Endothelial cell of umbilical vein (primary cell): Measurements from ENCODE around the gene NEK3. TPM values are rescaled to one million over a fixed set of nuclear protein-coding genes. Genes with fewer than 3 reads are reported as not detected.
"Not testable (repeated sequence)": the region's sequence is repeated elsewhere in the genome, so short reads cannot be mapped to it uniquely, and the experiment has no call there.

ENCODE experiments used
- BruUV-seq: library from RNA; stranded (reverse); fragments of 400-500 nt; replicated peaks from 2 replicates; lab custom pipeline; 2021; lab: Mats Ljungman, UMichigan
- CTCF ChIA-PET: fragments of 300-600, 350-600 bp; sonication (Branson Sonifier 250); formaldehyde crosslinking; loops from one replicate; lab custom pipeline; 2021; ENCODE audit warnings: antibody characterized with exemption, inconsistent platforms; lab: Charles Lee
- POLR2A ChIA-PET: fragments of 300-600, 350-600 bp; sonication (Branson Sonifier 250); formaldehyde crosslinking; loops from one replicate; lab custom pipeline; 2021; ENCODE audit warnings: antibody characterized with exemption, inconsistent platforms; lab: Charles Lee
- DNase-seq: peaks from one replicate; pipeline ENCODE4 v3.0.0-alpha.2; 2011; ENCODE audit warnings: low read depth, low spot score
- FAIRE-seq: peaks from 2 replicates; lab custom pipeline; 2011; peaks lifted over from hg19 to GRCh38; lab: Jason Lieb, UNC
- H2AFZ ChIP-seq: 2 replicates; pipeline ENCODE4 v1.6.0; 2012; ENCODE audit warnings: low read depth, low read length, control low read depth, inconsistent platforms
- H3K27ac ChIP-seq: 2 replicates; pipeline ENCODE4 v1.5.1; 2011; ENCODE audit warnings: low read depth, mild to moderate bottlenecking, control low read depth, low read length, moderate library complexity; ENCODE audit not compliant: insufficient read depth
- H3K27me3 ChIP-seq, 2 experiments: 2 replicates each; pipeline versions ENCODE4 v1.6.0 to v1.6.1; 2011; ENCODE audit warnings: low read length in 2 of 2, mixed read lengths in 1 of 2; ENCODE audit not compliant: control insufficient read depth in 2 of 2, insufficient read depth in 2 of 2
- H3K36me3 ChIP-seq, 2 experiments: 2 replicates in 1 of 2; 3 replicates in 1 of 2; pipeline ENCODE4 v1.5.1; 2011; ENCODE audit warnings: low read length in 2 of 2, mild to moderate bottlenecking in 1 of 2, moderate library complexity in 1 of 2; ENCODE audit not compliant: control insufficient read depth in 2 of 2, insufficient read depth in 2 of 2; ENCODE audit errors: extremely low read depth in 1 of 2
- H3K4me1 ChIP-seq: 3 replicates; pipeline ENCODE4 v1.5.1; 2011; ENCODE audit warnings: mild to moderate bottlenecking, low read length; ENCODE audit not compliant: control insufficient read depth, insufficient read depth; ENCODE audit errors: extremely low read depth
- H3K4me2 ChIP-seq: 2 replicates; pipeline ENCODE4 v1.6.1; 2011; ENCODE audit warnings: low read length, control low read depth, mixed read lengths; ENCODE audit not compliant: insufficient read depth
- H3K4me3 ChIP-seq, 3 experiments: fragments of 200-600 bp in 1 of 3; sonication (generic), shearing (Covaris generic) in 1 of 3; replicated peaks in 1 of 3; 2 replicates each; pipeline ENCODE4 v1.5.1; 2011 to 2016; ENCODE audit warnings: control low read depth in 3 of 3, low read length in 3 of 3, mild to moderate bottlenecking in 2 of 3, inconsistent platforms in 1 of 3, low read depth in 1 of 3, moderate library complexity in 1 of 3; ENCODE audit not compliant: insufficient read depth in 1 of 3
- H3K79me2 ChIP-seq: 2 replicates; pipeline ENCODE4 v1.6.0; 2012; ENCODE audit warnings: low read length, inconsistent platforms; ENCODE audit not compliant: control insufficient read depth, insufficient read depth
- H3K9ac ChIP-seq: replicated peaks from 2 replicates; pipeline ENCODE3; 2011; ENCODE audit warnings: low read length, control low read depth; ENCODE audit not compliant: insufficient read depth; ENCODE audit errors: extremely low read depth
- H3K9me1 ChIP-seq: replicated peaks from 3 replicates; pipeline ENCODE4 v1.6.0; 2011; ENCODE audit warnings: mild to moderate bottlenecking, low read length; ENCODE audit not compliant: control insufficient read depth, insufficient read depth; ENCODE audit errors: extremely low read depth
- H3K9me3 ChIP-seq: replicated peaks from 2 replicates; pipeline ENCODE4 v1.5.1; 2012; ENCODE audit warnings: low read length, inconsistent platforms; ENCODE audit not compliant: control insufficient read depth, insufficient read depth
- H4K20me1 ChIP-seq: replicated peaks from 2 replicates; pipeline ENCODE3; 2011; ENCODE audit warnings: mild to moderate bottlenecking, low read length; ENCODE audit not compliant: control insufficient read depth, insufficient read depth; ENCODE audit errors: extremely low read depth
- dilution Hi-C: fragments of 300-500 bp; cut with MboI; formaldehyde crosslinking; loops from one replicate; pipeline ENCODE4 v1.15.0; 2019; ENCODE audit warnings: low sequenced_read_pairs; ENCODE audit not compliant: extremely low pct_ligation_motif_present
- intact Hi-C: fragments of 100-400 bp; cut with micrococcal nuclease; formaldehyde crosslinking; loops from one replicate; pipeline ENCODE4 v1.10.0; 2022
- polyA plus RNA-seq, 4 experiments: library from polyadenylated mRNA; depleted of rRNA in 3 of 4; stranded (reverse) in 3 of 4; unstranded in 1 of 4; fragments of >200 nt; gene quantifications; 2 replicates each; pipeline versions ENCODE4 v1.2.1 to v1.2.3, GENCODE V29; 2011 to 2012; ENCODE audit warnings: missing spikeins in 1 of 4
- total RNA-seq: library from RNA; stranded (reverse); gene quantifications from 2 replicates; pipeline ENCODE4 v1.2.3, GENCODE V29; 2021

NEK3 gene
- total and polyA plus RNA-seq, 2 donors (not counting 3 experiments of a cell fraction or from before 2014, with no cell fraction given): 10.3 to 13.8 TPM

DNA sequence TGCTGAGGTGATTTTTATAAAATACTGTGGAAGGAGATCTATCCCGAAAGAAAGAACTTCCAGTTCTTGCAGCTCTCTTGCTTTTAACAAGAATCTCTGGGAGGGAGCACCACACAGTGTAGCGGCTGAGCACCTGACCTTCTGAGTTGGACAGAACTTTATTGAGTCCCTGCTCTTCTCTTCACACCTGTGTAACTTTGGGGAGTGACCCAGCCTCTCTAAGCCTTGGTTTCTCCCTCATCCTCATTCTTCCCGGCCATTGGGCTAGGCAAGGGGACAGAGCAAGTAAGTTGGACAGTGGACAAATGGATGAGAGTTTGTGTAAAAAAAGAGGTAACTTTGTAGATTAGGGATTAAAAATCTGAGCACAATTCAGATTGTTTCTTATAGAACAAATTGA, 48.5 kb upstream of the NEK3 start:
- H3K4me3 ChIP-seq, H3K9ac ChIP-seq, BruUV-seq, H3K27me3 ChIP-seq, H3K27ac ChIP-seq, FAIRE-seq, H3K4me2 ChIP-seq, H3K9me3 ChIP-seq, H3K4me1 ChIP-seq, DNase-seq, H3K9me1 ChIP-seq, POLR2A ChIA-PET, CTCF ChIA-PET, H4K20me1 ChIP-seq, H2AFZ ChIP-seq, dilution Hi-C loops, H3K36me3 ChIP-seq, H3K79me2 ChIP-seq: not testable (repeated sequence)
- intact Hi-C loops: loop anchor here (10.0 kb wide), 1 partner anchor 753 kb away; the partner anchor contains the start of gene INTS6

- POLR2A ChIA-PET, H3K4me1 ChIP-seq, DNase-seq, dilution Hi-C loops, H4K20me1 ChIP-seq, CTCF ChIA-PET, H3K27me3 ChIP-seq, H3K36me3 ChIP-seq, H3K4me2 ChIP-seq, H3K27ac ChIP-seq, H3K9me1 ChIP-seq, H3K9ac ChIP-seq, H3K9me3 ChIP-seq, BruUV-seq, H2AFZ ChIP-seq, H3K79me2 ChIP-seq, H3K4me3 ChIP-seq, FAIRE-seq: not testable (repeated sequence)
- intact Hi-C loops: loop anchor here (10.0 kb wide), 1 partner anchor 753 kb away; the partner anchor contains the start of gene INTS6
Observed at GRCh38 chr13:52207337-52207736, 47.9 kb upstream of the NEK3 start.

GRCh38 chr13:52204546-52204945, 45.1 kb upstream of the NEK3 start:
- intact Hi-C loops: loop anchor here (10.0 kb wide), 1 partner anchor 750 kb away; the partner anchor contains the start of gene INTS6
- H4K20me1 ChIP-seq, FAIRE-seq, H3K9me3 ChIP-seq, H3K27ac ChIP-seq, POLR2A ChIA-PET, H3K4me3 ChIP-seq, H3K9ac ChIP-seq, H3K79me2 ChIP-seq, dilution Hi-C loops, H3K4me2 ChIP-seq, DNase-seq, H3K36me3 ChIP-seq, H2AFZ ChIP-seq, BruUV-seq, H3K9me1 ChIP-seq, H3K27me3 ChIP-seq, H3K4me1 ChIP-seq: not testable (repeated sequence)
- CTCF ChIA-PET: interaction anchor here (0.8 to 1.8 kb wide), 2 partner anchors 246 to 389 kb away, joined by 3 to 6 read pairs; no protein-coding TSS in a partner anchor

- not testable (repeated sequence) for H2AFZ ChIP-seq, BruUV-seq
Observed at GRCh38 chr13:52203864-52204263, 44.5 kb upstream of the NEK3 start.

More at GRCh38 chr13:52203864-52204263, 44.5 kb upstream of the NEK3 start:
- H3K9ac ChIP-seq, DNase-seq, H3K9me3 ChIP-seq, dilution Hi-C loops, FAIRE-seq, H3K9me1 ChIP-seq, H3K79me2 ChIP-seq, H3K27me3 ChIP-seq, POLR2A ChIA-PET, H3K4me1 ChIP-seq, H3K36me3 ChIP-seq, H3K4me3 ChIP-seq, H4K20me1 ChIP-seq, H3K27ac ChIP-seq, H3K4me2 ChIP-seq: not testable (repeated sequence)
- intact Hi-C loops: loop anchor here (10.0 kb wide), 1 partner anchor 749 kb away; the partner anchor contains the start of gene INTS6
- CTCF ChIA-PET: interaction anchor here (0.8 to 1.8 kb wide), 3 partner anchors 32 to 388 kb away, joined by 3 to 6 read pairs (median 5); no protein-coding TSS in a partner anchor
